COLO829 (cell line): ENCODE results near the gene RBM25.
"Not testable (repeated sequence)": the region's sequence is repeated elsewhere in the genome, so short reads cannot be mapped to it uniquely, and the experiment has no call there.

ENCODE experiments used
- DNase-seq: peaks from one replicate; pipeline ENCODE4 v3.0.0; 2012; ENCODE audit warnings: low spot score

Gene RBM25

DNA sequence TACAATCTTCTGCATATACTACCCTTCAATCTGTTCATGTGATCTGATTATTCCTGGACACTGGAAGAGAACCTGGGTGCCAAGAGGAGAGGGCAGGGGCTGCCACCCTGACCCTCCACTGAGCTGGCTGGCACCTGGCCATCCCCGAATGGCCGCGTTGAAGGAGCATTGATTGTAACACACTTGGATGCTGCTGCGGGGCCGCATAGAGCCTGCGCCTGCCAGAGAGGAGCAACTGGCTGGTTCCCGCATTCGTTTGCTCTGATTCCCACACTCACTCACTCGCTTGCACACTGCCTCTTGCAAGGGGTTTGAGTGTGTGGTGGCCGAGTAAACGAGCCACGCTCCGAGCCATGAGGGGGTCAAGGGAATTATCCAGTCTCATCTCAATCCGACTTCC, 110.4 kb downstream of the RBM25 start:
- DNase-seq = no peak

GRCh38 chr14:73169855-73170254, 111.5 kb downstream of the RBM25 start:
- DNase-seq = not testable (repeated sequence)

DNA sequence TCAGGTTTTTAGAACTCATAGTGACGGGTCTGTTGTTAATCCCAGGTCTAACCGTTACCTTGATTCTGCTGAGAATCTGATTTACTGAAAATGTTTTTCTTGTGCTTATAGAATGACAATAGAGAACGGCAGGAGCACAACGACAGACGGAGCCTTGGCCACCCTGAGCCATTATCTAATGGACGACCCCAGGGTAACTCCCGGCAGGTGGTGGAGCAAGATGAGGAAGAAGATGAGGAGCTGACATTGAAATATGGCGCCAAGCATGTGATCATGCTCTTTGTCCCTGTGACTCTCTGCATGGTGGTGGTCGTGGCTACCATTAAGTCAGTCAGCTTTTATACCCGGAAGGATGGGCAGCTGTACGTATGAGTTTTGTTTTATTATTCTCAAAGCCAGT, 112.4 kb downstream of the RBM25 start:
- DNase-seq = no peak

DNA sequence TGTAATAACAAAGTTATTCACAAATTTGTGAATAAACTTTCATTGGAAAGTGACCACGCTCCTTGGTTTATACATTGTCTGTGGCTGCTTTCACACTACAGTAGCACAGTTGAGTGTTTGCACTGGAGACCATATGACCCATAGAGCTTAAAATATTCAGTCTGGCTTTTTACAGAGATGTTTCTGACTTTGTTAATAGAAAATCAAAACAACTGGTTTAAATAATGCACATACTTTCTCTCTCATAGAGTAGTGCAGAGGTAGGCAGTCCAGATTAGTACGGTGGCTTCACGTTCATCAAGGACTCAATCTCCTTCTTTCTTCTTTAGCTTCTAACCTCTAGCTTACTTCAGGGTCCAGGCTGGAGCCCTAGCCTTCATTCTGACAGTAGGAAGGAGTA, 114.2 kb downstream of the RBM25 start:
- no peak for DNase-seq

DNA sequence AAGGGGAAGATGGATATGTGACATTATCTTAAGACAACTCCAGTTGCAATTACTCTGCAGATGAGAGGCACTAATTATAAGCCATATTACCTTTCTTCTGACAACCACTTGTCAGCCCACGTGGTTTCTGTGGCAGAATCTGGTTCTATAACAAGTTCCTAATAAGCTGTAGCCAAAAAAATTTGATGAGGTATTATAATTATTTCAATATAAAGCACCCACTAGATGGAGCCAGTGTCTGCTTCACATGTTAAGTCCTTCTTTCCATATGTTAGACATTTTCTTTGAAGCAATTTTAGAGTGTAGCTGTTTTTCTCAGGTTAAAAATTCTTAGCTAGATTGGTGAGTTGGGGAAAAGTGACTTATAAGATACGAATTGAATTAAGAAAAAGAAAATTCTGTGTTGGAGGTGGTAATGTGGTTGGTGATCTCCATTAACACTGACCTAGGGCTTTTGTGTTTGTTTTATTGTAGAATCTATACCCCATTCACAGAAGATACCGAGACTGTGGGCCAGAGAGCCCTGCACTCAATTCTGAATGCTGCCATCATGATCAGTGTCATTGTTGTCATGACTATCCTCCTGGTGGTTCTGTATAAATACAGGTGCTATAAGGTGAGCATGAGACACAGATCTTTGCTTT, 114.9 kb downstream of the RBM25 start:
- DNase-seq = peak; percentile 24
